ENCODE measurements around the gene ZNF454.

Gene ZNF454

DNA sequence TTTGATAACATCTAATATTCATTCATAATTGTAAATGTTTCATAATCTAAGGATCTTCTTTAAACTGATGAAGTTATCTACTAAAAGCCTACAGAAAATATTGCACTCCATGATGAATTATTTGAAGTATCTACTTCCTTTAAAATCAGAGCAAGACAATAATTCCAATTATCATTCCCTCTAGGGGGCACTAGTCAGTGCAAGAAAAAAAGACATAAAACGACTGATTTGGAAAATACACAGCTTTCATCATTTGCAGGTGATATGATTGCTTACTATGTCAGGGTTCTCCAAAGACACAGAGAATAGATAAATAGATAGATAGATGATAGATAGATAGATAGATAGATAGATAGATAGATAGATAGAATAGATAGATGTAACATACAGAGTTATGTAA lies 67.7 kb downstream of the ZNF454 start:
- Histone ChIP-seq H3K9me3 (ENCODE audit: control insufficient read depth, insufficient read depth, low read length) (peaks cover 8% of the 10 kb centered on the region), H3K4me1 (ENCODE audit: insufficient read depth, low read length) (no peaks in the 10 kb centered on the region), H3K9ac (ENCODE audit: low read depth, low read length) (no peak overlapping the region), H3K36me3 (ENCODE audit: insufficient read depth, low read length) (no peaks in the 10 kb centered on the region)

Data from ES-I3 (cell line).